ENCODE data around the gene AKIRIN2.
A peak's percentile ranks its signal among the peaks of the same experiment; 100 is the strongest.
"Not testable (repeated sequence)": the region's sequence is repeated elsewhere in the genome, so short reads cannot be mapped to it uniquely, and the experiment has no call there.

The AKIRIN2 gene

DNA sequence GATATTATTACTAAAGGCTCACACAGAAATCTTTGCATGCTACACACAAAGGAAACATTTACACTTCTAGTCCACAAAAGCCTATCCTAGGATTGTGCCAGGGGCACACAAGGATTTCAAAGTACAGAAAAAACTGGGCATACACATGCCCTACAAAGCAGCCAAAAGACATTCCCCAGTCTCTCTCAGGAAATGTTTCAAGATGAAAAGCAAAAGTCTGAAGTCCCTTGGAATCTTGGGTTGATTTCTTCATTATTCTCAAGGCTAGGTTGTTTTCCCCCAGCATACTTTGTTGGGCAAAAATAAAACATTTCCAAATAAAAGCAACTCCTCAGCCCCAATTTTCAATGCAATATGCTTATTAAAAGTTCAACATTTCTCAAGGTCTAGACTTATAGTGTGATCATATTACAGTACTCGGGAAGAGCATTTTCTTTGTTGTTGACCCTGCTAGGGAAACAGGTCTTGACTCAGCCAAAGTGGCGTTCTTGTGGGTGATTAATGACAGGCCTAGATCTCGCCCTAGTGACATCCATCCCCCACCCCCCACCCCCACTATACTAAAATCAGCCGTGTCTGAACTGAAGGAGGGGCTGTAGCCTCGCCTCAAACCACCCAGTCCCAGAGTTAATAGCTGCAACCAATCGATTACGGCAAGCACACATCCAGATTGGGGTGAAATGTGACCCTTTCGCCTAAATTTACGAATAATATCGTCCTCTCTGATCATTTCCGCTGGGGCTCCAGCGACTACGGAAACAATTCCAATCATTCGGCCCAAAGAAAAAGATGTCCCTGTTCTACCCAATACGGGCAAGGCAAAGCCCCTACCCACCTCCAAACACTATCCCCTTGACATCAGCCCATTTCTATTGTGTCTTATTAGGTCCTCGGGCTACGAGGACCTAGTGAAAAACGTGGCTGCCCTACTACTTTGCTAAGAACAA, 1.4 kb downstream of the AKIRIN2 start:
- no peaks in the 10 kb centered on the region for H3K9me3 ChIP-seq (ENCODE audit: control insufficient read depth, low read length)
- 0 to 2% methylated on average over 11 to 13 of the region's 18 CpGs for WGBS, 2 experiments (ENCODE audit: insufficient coverage in 2 of 2)

DNA sequence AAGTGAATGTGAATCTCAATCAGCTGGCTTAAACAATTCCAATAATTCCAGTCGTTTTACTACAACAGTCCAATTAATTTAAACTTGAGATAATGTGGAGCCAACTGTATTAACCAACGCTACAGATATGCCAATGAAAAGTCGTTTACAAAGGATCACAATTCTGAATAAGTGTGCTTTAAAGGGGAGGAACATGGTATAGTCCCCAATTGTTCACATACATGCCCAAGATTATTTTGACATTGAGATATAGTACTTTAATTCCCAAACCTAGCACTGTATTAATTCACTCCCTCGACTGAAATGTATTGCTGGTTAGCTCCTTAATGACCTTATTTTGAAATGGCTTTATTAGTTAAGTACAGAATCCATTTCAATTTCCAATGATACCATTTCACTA, 2.5 kb downstream of the AKIRIN2 start:
- WGBS, 2 experiments (ENCODE audit: insufficient coverage in 2 of 2), result 20% methylated on average over 1 of the region's 4 CpGs; no CpG with 5 or more reads in 1 of the 2 experiments
- Histone ChIP-seq H3K9me3 (ENCODE audit: control insufficient read depth, low read length) (no peaks in the 10 kb centered on the region), H3K27ac (ENCODE audit: low read depth, low read length, severe bottlenecking) (no peak overlapping the region), H3K4me3 (ENCODE audit: extremely low read depth, insufficient read depth, low read length, poor library complexity, severe bottlenecking) (peak overlapping the region; percentile 97), H3K4me1 (ENCODE audit: control insufficient read depth, insufficient read depth, low read length, poor library complexity, severe bottlenecking) (peaks cover 4% of the 10 kb centered on the region), H3K36me3 (ENCODE audit: control insufficient read depth, insufficient read depth, low read length) (peaks cover 19% of the 10 kb centered on the region)

More for the DNA sequence above, 1.4 kb downstream of the AKIRIN2 start:
- peaks cover 17% of the 10 kb centered on the region for H3K36me3 ChIP-seq (ENCODE audit: control insufficient read depth, insufficient read depth, low read length)
- peak overlapping the region; percentile 97 for H3K4me3 ChIP-seq (ENCODE audit: extremely low read depth, insufficient read depth, low read length, poor library complexity, severe bottlenecking)
- H3K27ac ChIP-seq (ENCODE audit: low read depth, low read length, severe bottlenecking), result peak overlapping the region; percentile 97
- H3K4me1 ChIP-seq (ENCODE audit: control insufficient read depth, insufficient read depth, low read length, poor library complexity, severe bottlenecking), result peaks cover 4% of the 10 kb centered on the region

DNA sequence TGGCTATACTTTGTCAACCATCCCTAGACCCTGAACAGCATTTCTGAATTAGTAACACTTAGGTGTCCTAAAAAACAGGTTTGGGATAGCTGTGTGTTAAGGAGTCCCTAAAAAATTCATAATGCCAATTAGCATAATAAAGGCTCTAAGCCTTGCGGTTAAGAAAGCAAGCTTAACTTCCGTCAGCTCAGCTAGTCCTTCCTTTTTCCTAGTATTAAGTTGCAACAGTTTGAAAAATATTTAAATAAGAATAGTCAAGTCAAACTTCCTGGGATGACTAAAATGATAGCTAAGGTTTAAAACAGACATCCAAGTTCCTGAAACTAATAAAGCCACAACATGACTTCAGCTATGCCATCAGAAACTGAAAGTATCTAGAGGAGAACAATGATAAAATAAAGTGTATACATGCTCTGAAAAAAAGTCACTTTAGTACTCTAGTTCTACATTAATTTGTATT, 3.5 kb downstream of the AKIRIN2 start:
- no CpG with 5 or more reads among the region's 2 CpGs for WGBS, 2 experiments (ENCODE audit: insufficient coverage in 2 of 2)
- peaks cover 19% of the 10 kb centered on the region for H3K36me3 ChIP-seq (ENCODE audit: control insufficient read depth, insufficient read depth, low read length)
- no peaks in the 10 kb centered on the region for H3K9me3 ChIP-seq (ENCODE audit: control insufficient read depth, low read length)
- H3K4me1 ChIP-seq (ENCODE audit: control insufficient read depth, insufficient read depth, low read length, poor library complexity, severe bottlenecking), result peaks cover 4% of the 10 kb centered on the region
- H3K27ac ChIP-seq (ENCODE audit: low read depth, low read length, severe bottlenecking), result no peak overlapping the region
- H3K4me3 ChIP-seq (ENCODE audit: extremely low read depth, insufficient read depth, low read length, poor library complexity, severe bottlenecking), result peak overlapping the region; percentile 97

DNA sequence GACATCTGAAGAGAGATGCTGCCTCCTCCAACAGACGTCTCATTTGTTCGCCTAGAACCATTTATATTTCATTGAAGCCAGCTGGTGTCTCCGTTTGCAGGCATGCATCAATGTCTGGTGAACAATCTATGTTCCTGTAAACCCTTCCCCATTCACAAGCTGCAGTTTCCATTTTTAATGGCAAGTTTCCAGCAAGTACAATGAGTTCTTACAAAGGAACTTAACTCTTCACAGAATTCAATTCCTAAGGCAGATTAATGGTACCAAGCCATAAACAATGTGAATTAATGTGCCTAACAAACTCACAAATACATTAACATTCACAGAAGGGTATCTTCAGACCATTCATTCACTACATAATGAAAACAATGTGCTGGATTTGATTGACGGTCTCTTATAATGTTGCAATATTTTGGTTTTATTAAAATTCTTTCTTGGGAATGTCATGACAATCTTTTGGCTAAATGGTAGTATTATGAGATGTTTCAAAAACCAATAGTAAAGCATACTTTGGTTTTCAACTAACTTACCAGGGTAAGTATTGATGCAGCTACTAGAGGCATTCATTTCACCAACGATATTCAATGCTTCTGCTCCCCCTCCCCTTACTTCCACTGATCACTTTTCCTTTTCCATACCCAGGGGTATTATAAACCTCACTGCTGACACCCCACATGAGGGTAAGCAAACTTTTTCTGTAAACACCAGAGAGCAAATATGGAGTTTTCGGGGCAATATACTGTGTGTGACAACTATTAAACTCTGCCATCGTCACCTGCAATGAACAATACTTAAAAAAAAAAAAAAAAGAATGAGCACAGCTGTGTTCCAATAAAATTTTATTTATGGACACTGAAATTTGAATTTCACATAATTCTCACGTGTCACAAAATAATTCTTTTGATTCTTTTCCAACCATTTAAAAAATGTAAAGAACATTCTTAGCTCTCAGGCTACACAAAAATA, 4.2 kb downstream of the AKIRIN2 start:
- Histone ChIP-seq H3K27ac (ENCODE audit: low read depth, low read length, severe bottlenecking) (no peak overlapping the region), H3K4me1 (ENCODE audit: control insufficient read depth, insufficient read depth, low read length, poor library complexity, severe bottlenecking) (peaks cover 4% of the 10 kb centered on the region), H3K9me3 (ENCODE audit: control insufficient read depth, low read length) (no peaks in the 10 kb centered on the region), H3K4me3 (ENCODE audit: extremely low read depth, insufficient read depth, low read length, poor library complexity, severe bottlenecking) (peak overlapping the region; percentile 97), H3K36me3 (ENCODE audit: control insufficient read depth, insufficient read depth, low read length) (peaks cover 22% of the 10 kb centered on the region)
- 63 to 79% methylated on average over 4 to 6 of the region's 8 CpGs for WGBS, 2 experiments (ENCODE audit: insufficient coverage in 2 of 2)

DNA sequence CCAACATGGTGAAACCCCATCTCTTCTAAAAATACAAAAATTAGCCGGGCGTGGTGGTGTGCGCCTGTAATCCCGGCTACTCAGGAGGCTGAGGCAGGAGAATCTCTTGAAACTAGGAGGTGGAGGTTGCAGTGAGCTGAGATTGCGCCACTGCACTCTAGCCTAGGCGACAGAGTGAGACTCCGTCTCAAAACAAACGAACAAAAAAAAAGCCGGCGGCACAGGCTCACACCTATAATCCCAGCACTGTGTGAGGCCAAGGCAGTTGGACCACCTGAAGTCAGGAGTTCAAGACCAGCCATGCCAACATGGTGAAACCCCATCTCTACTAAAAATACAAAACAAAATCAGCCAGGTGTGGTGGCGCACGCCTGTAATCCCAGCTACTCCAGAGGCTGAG, 5.2 kb downstream of the AKIRIN2 start:
- H3K4me1 ChIP-seq (ENCODE audit: control insufficient read depth, insufficient read depth, low read length, poor library complexity, severe bottlenecking); H3K27ac ChIP-seq (ENCODE audit: low read depth, low read length, severe bottlenecking); H3K9me3 ChIP-seq (ENCODE audit: control insufficient read depth, low read length); H3K4me3 ChIP-seq (ENCODE audit: extremely low read depth, insufficient read depth, low read length, poor library complexity, severe bottlenecking): not testable (repeated sequence)
- H3K36me3 ChIP-seq (ENCODE audit: control insufficient read depth, insufficient read depth, low read length), result peaks cover 24% of the 10 kb centered on the region
- WGBS, 2 experiments (ENCODE audit: insufficient coverage in 2 of 2), result 89 to 94% methylated on average over 8 to 12 of the region's 12 CpGs

DNA sequence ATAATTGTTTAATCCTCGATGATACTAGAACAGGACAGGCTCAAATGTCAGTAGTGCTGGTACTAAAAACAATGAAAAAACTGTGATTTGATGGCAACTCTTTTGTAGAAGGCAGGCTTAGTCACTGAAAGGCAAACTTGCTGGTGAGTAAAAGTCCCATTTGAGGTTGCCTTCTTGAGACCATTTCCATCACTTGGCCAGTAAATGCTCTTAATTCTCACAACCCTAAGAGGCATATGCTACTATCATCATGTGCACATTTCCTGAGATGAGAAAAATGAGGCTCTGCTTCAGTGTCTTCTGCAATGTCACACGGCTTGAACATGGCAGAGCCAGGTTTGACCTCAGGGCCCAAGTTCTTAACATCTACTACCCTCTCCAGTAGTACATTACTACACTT, 9.9 kb downstream of the AKIRIN2 start:
- Histone ChIP-seq H3K4me3 (ENCODE audit: extremely low read depth, insufficient read depth, low read length, poor library complexity, severe bottlenecking) (no peak overlapping the region), H3K27ac (ENCODE audit: low read depth, low read length, severe bottlenecking) (no peak overlapping the region), H3K4me1 (ENCODE audit: control insufficient read depth, insufficient read depth, low read length, poor library complexity, severe bottlenecking) (peaks cover 2% of the 10 kb centered on the region), H3K9me3 (ENCODE audit: control insufficient read depth, low read length) (no peaks in the 10 kb centered on the region), H3K36me3 (ENCODE audit: control insufficient read depth, insufficient read depth, low read length) (peaks cover 38% of the 10 kb centered on the region)
- WGBS, 2 experiments (ENCODE audit: insufficient coverage in 2 of 2), result 100% methylated on average over 1 of the region's 2 CpGs

DNA sequence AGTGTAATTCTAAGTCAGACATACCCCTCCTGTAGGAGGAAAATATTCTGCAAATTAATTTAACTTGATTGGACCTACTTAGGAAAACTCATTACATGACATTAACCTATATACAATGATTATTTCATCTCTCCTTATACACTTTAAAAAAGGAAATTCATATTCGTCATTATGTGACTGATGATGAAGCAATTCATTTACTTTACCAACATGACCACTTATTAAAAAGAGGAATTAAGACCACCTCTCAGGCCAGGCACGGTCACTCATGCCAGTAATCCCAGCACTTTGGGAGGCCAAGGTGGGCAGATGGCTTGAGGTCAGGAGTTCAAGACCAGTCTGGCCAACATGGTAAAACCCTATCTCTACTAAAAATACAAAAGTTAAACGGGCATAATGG, 11.6 kb downstream of the AKIRIN2 start:
- H3K36me3 ChIP-seq (ENCODE audit: control insufficient read depth, insufficient read depth, low read length), result peaks cover 38% of the 10 kb centered on the region
- H3K27ac ChIP-seq (ENCODE audit: low read depth, low read length, severe bottlenecking), result no peak overlapping the region
- 94 to 100% methylated on average over 1 to 2 of the region's 3 CpGs for WGBS, 2 experiments (ENCODE audit: insufficient coverage in 2 of 2)
- H3K9me3 ChIP-seq (ENCODE audit: control insufficient read depth, low read length), result no peaks in the 10 kb centered on the region
- peaks cover 2% of the 10 kb centered on the region for H3K4me1 ChIP-seq (ENCODE audit: control insufficient read depth, insufficient read depth, low read length, poor library complexity, severe bottlenecking)
- no peak overlapping the region for H3K4me3 ChIP-seq (ENCODE audit: extremely low read depth, insufficient read depth, low read length, poor library complexity, severe bottlenecking)

DNA sequence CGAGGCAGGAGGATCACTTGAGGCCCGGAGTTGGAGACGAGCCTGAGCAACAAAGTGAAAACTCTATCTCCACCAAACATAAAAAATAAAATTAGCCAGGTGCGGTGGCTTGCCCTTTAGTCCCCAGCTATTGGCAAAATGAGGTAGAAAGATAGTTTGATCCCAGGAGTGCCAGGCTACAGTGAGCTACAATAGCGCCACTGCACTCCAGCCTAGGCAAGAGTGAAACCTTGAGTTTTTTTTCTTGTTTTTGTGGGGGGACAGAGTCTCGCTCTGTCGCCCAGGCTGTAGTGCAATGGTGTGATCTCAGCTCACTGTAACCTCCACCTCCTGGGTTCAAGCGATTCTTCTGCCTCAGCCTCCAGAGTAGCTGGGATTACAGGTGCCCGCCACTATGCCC, 14.1 kb downstream of the AKIRIN2 start:
- 100% methylated on average over 3 to 6 of the region's 9 CpGs for WGBS, 2 experiments (ENCODE audit: insufficient coverage in 2 of 2)

DNA sequence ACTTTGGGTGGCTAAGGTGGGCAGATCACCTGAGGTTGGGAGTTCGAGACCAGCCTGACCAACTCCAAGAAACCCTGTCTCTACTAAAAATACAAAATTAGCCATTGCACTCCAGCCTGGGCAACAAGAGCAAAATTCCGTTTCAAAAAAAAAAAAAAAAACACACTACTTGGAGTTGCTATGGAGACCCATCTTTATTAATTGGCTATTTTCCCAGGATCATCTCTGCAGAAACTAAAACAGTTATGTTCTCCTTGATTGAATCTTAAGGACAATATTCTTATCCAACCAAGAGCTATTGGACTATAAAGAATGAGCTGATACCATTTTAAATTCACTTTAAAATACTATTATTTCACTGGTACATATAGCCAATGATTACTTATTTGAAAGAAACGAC, 14.7 kb downstream of the AKIRIN2 start:
- Histone ChIP-seq H3K4me1 (ENCODE audit: control insufficient read depth, insufficient read depth, low read length, poor library complexity, severe bottlenecking) (peaks cover 2% of the 10 kb centered on the region), H3K4me3 (ENCODE audit: extremely low read depth, insufficient read depth, low read length, poor library complexity, severe bottlenecking) (no peak overlapping the region), H3K9me3 (ENCODE audit: control insufficient read depth, low read length) (no peaks in the 10 kb centered on the region), H3K27ac (ENCODE audit: low read depth, low read length, severe bottlenecking) (no peak overlapping the region), H3K36me3 (ENCODE audit: control insufficient read depth, insufficient read depth, low read length) (peaks cover 33% of the 10 kb centered on the region)
- 100% methylated on average over 1 to 2 of the region's 3 CpGs for WGBS, 2 experiments (ENCODE audit: insufficient coverage in 2 of 2)

More for the DNA sequence above, 14.1 kb downstream of the AKIRIN2 start:
- not testable (repeated sequence) for H3K27ac ChIP-seq (ENCODE audit: low read depth, low read length, severe bottlenecking); H3K9me3 ChIP-seq (ENCODE audit: control insufficient read depth, low read length); H3K4me1 ChIP-seq (ENCODE audit: control insufficient read depth, insufficient read depth, low read length, poor library complexity, severe bottlenecking); H3K4me3 ChIP-seq (ENCODE audit: extremely low read depth, insufficient read depth, low read length, poor library complexity, severe bottlenecking)
- peaks cover 36% of the 10 kb centered on the region for H3K36me3 ChIP-seq (ENCODE audit: control insufficient read depth, insufficient read depth, low read length)

DNA sequence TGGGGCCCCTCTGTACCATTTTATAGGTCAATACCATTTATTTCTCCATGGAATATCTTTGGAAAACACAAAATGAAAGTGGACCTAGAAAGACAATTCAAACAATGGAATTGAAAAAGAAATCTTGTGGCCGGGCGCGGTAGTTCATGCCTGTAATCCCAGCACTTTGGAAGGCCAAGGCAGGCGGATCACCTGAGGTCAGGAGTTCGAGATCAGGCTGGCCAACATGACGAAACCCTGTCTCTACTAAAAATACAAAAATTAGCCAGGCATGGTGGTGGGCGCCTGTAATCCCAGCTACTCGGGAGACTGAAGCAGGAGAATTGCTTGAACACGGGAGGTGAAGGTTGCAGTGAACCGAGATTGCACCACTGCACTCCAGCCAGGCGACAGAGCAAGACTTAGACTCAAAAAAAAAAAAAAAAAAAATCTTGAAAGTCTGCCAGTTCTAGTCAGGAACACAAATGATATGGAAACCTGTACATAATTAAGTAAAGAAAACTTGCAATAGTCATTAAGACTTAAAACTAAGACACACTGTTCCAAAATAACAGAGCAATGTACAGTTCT, 15.3 kb downstream of the AKIRIN2 start:
- WGBS, 2 experiments (ENCODE audit: insufficient coverage in 2 of 2), result 90 to 94% methylated on average over 8 to 10 of the region's 11 CpGs
- H3K9me3 ChIP-seq (ENCODE audit: control insufficient read depth, low read length); H3K4me1 ChIP-seq (ENCODE audit: control insufficient read depth, insufficient read depth, low read length, poor library complexity, severe bottlenecking); H3K4me3 ChIP-seq (ENCODE audit: extremely low read depth, insufficient read depth, low read length, poor library complexity, severe bottlenecking); H3K27ac ChIP-seq (ENCODE audit: low read depth, low read length, severe bottlenecking): not testable (repeated sequence)
- peaks cover 34% of the 10 kb centered on the region for H3K36me3 ChIP-seq (ENCODE audit: control insufficient read depth, insufficient read depth, low read length)
